ENCODE results near the gene DPYSL5. TPM values are rescaled to one million over a fixed set of nuclear protein-coding genes. Genes with fewer than 3 reads are reported as not detected.

The DPYSL5 gene
- total RNA-seq, 1 donor from 2014 or later: not detected

DNA sequence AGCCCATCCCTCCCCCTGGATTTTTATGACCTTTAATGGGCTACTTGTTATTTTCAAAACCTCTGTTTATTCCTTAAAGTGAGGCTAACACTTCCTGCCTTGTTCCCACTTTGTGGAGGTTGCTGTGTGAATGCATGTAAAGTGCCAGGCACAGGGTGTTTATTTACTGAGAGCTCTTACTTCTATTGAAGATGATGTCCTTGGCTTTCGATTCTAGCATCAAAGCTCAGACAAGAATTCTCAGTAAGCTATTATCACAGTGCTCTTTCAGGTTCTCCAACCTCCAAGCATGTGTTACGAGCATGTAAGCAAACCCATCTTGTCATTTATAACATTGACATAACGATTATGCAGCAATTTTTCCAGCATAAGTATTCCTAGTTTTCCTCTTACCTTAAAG is 44.2 kb downstream of the DPYSL5 start:
- intact Hi-C loops (cut with DNase I): no loop called here

DNA sequence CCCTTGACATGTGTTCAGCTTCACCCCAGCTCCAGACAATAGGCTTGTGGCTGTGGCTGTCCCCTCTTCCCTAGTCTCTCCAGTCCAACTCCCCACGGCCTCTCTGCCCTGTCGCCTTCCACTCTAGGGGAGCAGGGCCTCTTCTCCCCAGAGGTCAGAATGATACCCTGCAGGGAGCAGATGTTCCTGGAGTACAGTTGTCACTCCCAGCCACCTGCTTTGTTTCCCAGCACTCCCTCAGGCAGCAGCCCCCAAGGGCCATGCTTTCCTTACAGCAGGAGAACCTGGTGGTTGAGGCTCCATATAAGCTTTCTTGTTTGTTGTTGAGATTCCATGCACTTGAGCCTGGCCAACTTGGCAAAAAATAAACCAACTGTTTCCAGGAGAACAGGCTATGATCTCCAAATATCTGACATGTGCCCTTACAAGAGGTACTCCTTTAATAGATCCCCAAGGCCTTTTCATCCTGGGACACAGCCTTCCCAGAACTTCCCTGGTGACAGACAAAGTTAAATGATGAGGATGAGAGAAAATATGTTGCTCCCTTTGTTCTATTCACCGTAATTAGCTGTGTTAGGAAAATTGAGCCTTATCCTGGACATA is 45.1 kb downstream of the DPYSL5 start:
- Histone ChIP-seq H3K36me3 (no peaks in the 10 kb centered on the region), H3K9me3 (peaks cover 0 to 7% of the 10 kb centered on the region in 2 donors), H3K4me3 (no peak overlapping the region), H3K4me1 (no peaks in the 10 kb centered on the region), H3K27me3 (no peaks in the 10 kb centered on the region), H3K27ac (no peak overlapping the region)
- intact Hi-C loops (cut with DNase I): no loop called here
- TF ChIP-seq, protein P1, sequence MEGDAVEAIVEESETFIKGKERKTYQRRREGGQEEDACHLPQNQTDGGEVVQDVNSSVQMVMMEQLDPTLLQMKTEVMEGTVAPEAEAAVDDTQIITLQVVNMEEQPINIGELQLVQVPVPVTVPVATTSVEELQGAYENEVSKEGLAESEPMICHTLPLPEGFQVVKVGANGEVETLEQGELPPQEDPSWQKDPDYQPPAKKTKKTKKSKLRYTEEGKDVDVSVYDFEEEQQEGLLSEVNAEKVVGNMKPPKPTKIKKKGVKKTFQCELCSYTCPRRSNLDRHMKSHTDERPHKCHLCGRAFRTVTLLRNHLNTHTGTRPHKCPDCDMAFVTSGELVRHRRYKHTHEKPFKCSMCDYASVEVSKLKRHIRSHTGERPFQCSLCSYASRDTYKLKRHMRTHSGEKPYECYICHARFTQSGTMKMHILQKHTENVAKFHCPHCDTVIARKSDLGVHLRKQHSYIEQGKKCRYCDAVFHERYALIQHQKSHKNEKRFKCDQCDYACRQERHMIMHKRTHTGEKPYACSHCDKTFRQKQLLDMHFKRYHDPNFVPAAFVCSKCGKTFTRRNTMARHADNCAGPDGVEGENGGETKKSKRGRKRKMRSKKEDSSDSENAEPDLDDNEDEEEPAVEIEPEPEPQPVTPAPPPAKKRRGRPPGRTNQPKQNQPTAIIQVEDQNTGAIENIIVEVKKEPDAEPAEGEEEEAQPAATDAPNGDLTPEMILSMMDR (IDR thresholded peaks at IDR 0.05): no peak
- no peak for DNase-seq (ENCODE audit: low spot score in 2 of 2)

More for the DNA sequence above, 44.2 kb downstream of the DPYSL5 start:
- Histone ChIP-seq H3K27ac (no peak overlapping the region), H3K27me3 (no peaks in the 10 kb centered on the region), H3K4me1 (no peaks in the 10 kb centered on the region), H3K4me3 (no peak overlapping the region), H3K9me3 (peaks cover 0 to 7% of the 10 kb centered on the region in 2 donors), H3K36me3 (no peaks in the 10 kb centered on the region)
- TF ChIP-seq, protein P1 (IDR thresholded peaks at IDR 0.05): no peak
- no peak for DNase-seq (ENCODE audit: low spot score in 2 of 2)

- intact Hi-C loops (cut with DNase I): no loop called here
- H3K4me1 ChIP-seq: no peaks in the 10 kb centered on the region
- no peak overlapping the region for H3K27ac ChIP-seq
- H3K9me3 ChIP-seq: peaks cover 0 to 7% of the 10 kb centered on the region in 2 donors
- TF ChIP-seq, protein P1 (IDR thresholded peaks at IDR 0.05): no peak
- H3K36me3 ChIP-seq: no peaks in the 10 kb centered on the region
- no peak overlapping the region for H3K4me3 ChIP-seq
- H3K27me3 ChIP-seq: no peaks in the 10 kb centered on the region
- DNase-seq (ENCODE audit: low spot score in 2 of 2): no peak
Observed at GRCh38 chr2:26894136-26894535, 46.2 kb downstream of the DPYSL5 start.

GRCh38 chr2:26897807-26898479 is 50.0 kb downstream of the DPYSL5 start:
- Histone ChIP-seq H3K27me3 (no peaks in the 10 kb centered on the region), H3K36me3 (no peaks in the 10 kb centered on the region), H3K9me3 (peaks cover 0 to 7% of the 10 kb centered on the region in 2 donors), H3K4me3 (no peak overlapping the region), H3K27ac (no peak overlapping the region), H3K4me1 (no peaks in the 10 kb centered on the region)
- intact Hi-C loops (cut with DNase I): no loop called here
- DNase-seq (ENCODE audit: low spot score in 2 of 2): no peak
- TF ChIP-seq, protein P1 (IDR thresholded peaks at IDR 0.05): no peak

DNA sequence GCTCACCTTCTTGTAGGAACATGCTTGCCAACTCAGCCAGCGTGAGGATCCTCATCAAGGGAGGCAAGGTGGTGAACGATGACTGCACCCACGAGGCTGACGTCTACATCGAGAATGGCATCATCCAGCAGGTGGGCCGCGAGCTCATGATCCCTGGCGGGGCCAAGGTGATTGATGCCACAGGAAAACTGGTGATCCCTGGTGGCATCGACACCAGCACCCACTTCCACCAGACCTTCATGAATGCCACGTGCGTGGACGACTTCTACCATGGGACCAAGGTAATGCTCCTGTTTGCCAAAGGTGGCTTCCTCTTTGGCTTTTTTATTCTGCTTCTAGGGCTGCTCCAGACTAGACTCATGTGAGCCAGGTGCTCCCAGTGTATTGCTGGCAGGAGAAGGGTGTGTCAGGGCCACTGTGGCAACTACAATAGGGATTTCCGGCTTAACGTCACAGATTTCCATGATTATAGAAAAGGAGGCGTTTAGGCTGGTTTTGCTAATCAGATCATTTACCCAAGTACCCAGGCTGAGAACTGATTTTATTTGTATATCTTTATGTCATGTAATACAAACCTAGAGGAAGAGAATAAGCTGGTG is 50.6 kb downstream of the DPYSL5 start:
- intact Hi-C loops (cut with DNase I): no loop called here

More for the DNA sequence above, 50.6 kb downstream of the DPYSL5 start:
- Histone ChIP-seq H3K9me3 (peaks cover 0 to 7% of the 10 kb centered on the region in 2 donors), H3K36me3 (no peaks in the 10 kb centered on the region), H3K27me3 (no peaks in the 10 kb centered on the region), H3K4me1 (no peaks in the 10 kb centered on the region), H3K27ac (no peak overlapping the region), H3K4me3 (no peak overlapping the region)
- no peak for DNase-seq (ENCODE audit: low spot score in 2 of 2)
- TF ChIP-seq, protein P1 (IDR thresholded peaks at IDR 0.05): no peak
